Measurements from ENCODE around the gene TM2D3.

Gene TM2D3

DNA sequence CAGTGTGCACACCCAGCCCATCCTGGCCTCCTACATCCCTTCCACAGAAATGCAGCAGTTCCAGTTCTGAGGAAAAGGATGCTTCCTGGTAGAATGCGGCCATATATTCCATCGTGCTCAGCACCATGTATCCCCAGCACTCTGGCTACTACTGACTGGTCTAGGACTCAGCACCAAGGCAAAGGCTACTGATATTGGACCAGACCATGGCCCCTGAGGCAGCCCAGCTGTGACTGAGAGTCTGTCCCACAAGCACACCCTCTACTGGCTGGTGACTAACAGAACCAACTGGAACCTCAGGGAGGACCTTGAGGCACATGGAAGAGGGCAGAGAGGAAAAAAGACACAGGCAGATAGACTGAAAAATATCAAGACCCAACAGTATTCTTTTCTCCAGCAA is 42.1 kb upstream of the TM2D3 start:
- TF ChIP-seq EZH2phosphoT487 (IDR thresholded peaks at IDR 0.05; ENCODE audit: low read depth), result no peak
- TF ChIP-seq, protein P1, sequence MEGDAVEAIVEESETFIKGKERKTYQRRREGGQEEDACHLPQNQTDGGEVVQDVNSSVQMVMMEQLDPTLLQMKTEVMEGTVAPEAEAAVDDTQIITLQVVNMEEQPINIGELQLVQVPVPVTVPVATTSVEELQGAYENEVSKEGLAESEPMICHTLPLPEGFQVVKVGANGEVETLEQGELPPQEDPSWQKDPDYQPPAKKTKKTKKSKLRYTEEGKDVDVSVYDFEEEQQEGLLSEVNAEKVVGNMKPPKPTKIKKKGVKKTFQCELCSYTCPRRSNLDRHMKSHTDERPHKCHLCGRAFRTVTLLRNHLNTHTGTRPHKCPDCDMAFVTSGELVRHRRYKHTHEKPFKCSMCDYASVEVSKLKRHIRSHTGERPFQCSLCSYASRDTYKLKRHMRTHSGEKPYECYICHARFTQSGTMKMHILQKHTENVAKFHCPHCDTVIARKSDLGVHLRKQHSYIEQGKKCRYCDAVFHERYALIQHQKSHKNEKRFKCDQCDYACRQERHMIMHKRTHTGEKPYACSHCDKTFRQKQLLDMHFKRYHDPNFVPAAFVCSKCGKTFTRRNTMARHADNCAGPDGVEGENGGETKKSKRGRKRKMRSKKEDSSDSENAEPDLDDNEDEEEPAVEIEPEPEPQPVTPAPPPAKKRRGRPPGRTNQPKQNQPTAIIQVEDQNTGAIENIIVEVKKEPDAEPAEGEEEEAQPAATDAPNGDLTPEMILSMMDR (IDR thresholded peaks at IDR 0.05; ENCODE audit: low read depth, low read length), result no peak

DNA sequence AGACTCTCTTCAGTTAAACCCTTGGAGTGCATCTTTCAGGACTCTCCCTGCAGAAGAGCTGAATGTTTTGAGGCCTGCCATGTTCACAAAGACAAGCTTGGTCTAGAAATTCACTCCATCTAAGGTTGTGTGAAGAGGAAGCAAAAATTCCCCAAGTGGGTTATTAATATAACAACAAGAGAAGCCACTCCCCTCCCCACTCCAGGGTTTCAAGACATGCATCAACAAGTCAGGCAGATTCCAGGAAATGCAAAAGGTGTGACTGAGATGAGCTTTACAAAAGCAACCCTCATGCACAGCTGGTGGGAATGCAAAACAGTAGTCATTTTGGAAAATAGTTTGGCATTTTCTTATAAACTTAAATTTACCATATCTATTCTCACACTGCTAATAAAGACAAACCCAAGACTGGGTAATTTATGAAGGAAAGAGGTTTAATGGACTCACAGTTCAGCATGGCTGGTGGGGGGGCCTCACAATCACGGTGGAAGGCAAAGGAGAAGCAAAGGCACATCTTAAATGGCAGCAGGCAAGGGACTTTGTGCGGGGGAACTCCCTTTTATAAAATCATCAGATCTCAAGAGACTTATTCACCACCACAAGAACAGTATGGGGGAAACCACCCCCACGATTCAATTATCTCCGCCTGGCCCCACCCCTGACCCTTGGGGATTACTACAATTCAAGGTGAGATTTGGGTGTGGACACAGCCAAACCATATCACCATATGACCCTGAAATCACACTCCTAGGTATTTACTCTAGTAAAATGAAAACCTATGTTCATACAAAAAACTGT is 40.8 kb upstream of the TM2D3 start:
- Histone ChIP-seq H3K27ac (ENCODE audit: low read length) (no peak overlapping the region), H3K9ac (ENCODE audit: low read length) (no peak overlapping the region), H3K36me3 (replicated peaks; ENCODE audit: low read depth, low read length) (peaks cover 20% of the 10 kb centered on the region), H2AFZ (ENCODE audit: low read depth, low read length) (no peak overlapping the region), H3K4me2 (ENCODE audit: low read length) (no peak overlapping the region), H3K9me3 (ENCODE audit: insufficient read depth, low read length) (no peaks in the 10 kb centered on the region), H3K4me3 (ENCODE audit: low read length) (no peak overlapping the region), H3K27me3 (ENCODE audit: low read depth, low read length) (no peaks in the 10 kb centered on the region), H3K4me1 (ENCODE audit: low read length) (peaks cover 8% of the 10 kb centered on the region; the same call in 1 of the 2 replicates), H3K79me2 (ENCODE audit: low read length) (no peaks in the 10 kb centered on the region), H4K20me1 (ENCODE audit: insufficient read depth, low read length) (no peaks in the 10 kb centered on the region)
- no peak for TF ChIP-seq EZH2phosphoT487 (IDR thresholded peaks at IDR 0.05; ENCODE audit: low read depth)
- TF ChIP-seq, protein P1 (IDR thresholded peaks at IDR 0.05; ENCODE audit: low read depth, low read length), result no peak

More for the DNA sequence above, 42.1 kb upstream of the TM2D3 start:
- H2AFZ ChIP-seq (ENCODE audit: low read depth, low read length), result no peak overlapping the region
- H3K4me1 ChIP-seq (ENCODE audit: low read length), result peaks cover 8% of the 10 kb centered on the region; the same call in 1 of the 2 replicates
- no peaks in the 10 kb centered on the region for H4K20me1 ChIP-seq (ENCODE audit: insufficient read depth, low read length)
- no peaks in the 10 kb centered on the region for H3K79me2 ChIP-seq (ENCODE audit: low read length)
- H3K27ac ChIP-seq (ENCODE audit: low read length), result no peak overlapping the region
- H3K9ac ChIP-seq (ENCODE audit: low read length), result no peak overlapping the region
- no peak overlapping the region for H3K4me2 ChIP-seq (ENCODE audit: low read length)
- no peak overlapping the region for H3K4me3 ChIP-seq (ENCODE audit: low read length)
- H3K9me3 ChIP-seq (ENCODE audit: insufficient read depth, low read length), result no peaks in the 10 kb centered on the region
- peaks cover 29% of the 10 kb centered on the region for H3K36me3 ChIP-seq (replicated peaks; ENCODE audit: low read depth, low read length)
- no peaks in the 10 kb centered on the region for H3K27me3 ChIP-seq (ENCODE audit: low read depth, low read length)

- peaks cover 8% of the 10 kb centered on the region; the same call in 1 of the 2 replicates for H3K4me1 ChIP-seq (ENCODE audit: low read length)
- H3K9ac ChIP-seq (ENCODE audit: low read length), result no peak overlapping the region
- no peaks in the 10 kb centered on the region for H3K79me2 ChIP-seq (ENCODE audit: low read length)
- H3K27ac ChIP-seq (ENCODE audit: low read length), result no peak overlapping the region
- no peaks in the 10 kb centered on the region for H3K9me3 ChIP-seq (ENCODE audit: insufficient read depth, low read length)
- H3K4me3 ChIP-seq (ENCODE audit: low read length), result no peak overlapping the region
- H4K20me1 ChIP-seq (ENCODE audit: insufficient read depth, low read length), result no peaks in the 10 kb centered on the region
- H3K4me2 ChIP-seq (ENCODE audit: low read length), result no peak overlapping the region
- H3K27me3 ChIP-seq (ENCODE audit: low read depth, low read length), result no peaks in the 10 kb centered on the region
- peaks cover 14% of the 10 kb centered on the region for H3K36me3 ChIP-seq (replicated peaks; ENCODE audit: low read depth, low read length)
- H2AFZ ChIP-seq (ENCODE audit: low read depth, low read length), result no peak overlapping the region
- TF ChIP-seq, protein P1 (IDR thresholded peaks at IDR 0.05; ENCODE audit: low read depth, low read length), result no peak
- no peak for TF ChIP-seq EZH2phosphoT487 (IDR thresholded peaks at IDR 0.05; ENCODE audit: low read depth)
These were observed 37.7 kb upstream of the TM2D3 start for GRCh38 chr15:101689901-101690300.

DNA sequence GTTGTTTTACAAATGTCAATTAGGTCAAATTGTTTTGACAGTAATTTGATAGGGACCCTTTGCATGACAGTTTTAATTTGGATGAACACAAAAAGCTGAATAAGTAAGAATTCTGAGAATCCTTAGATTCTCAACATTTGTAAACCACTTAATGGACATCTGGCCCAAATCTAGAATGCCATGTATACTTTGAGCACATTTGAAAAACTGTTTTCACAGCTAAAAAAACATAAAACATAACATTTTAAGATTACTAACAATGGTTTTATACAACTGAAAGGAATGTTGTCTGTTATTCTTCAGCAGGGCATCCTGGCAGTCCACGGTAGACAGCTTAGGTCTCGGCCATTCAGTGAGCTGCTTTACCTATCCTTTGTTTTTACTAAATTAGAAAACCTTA is 34.5 kb upstream of the TM2D3 start:
- H3K9me3 ChIP-seq (ENCODE audit: insufficient read depth, low read length), result no peaks in the 10 kb centered on the region
- H3K4me3 ChIP-seq (ENCODE audit: low read length), result no peak overlapping the region
- TF ChIP-seq EZH2phosphoT487 (IDR thresholded peaks at IDR 0.05; ENCODE audit: low read depth), result no peak
- TF ChIP-seq, protein P1 (IDR thresholded peaks at IDR 0.05; ENCODE audit: low read depth, low read length), result no peak

More for the DNA sequence above, 34.5 kb upstream of the TM2D3 start:
- Histone ChIP-seq H3K27me3 (ENCODE audit: low read depth, low read length) (no peaks in the 10 kb centered on the region), H3K9ac (ENCODE audit: low read length) (no peak overlapping the region), H3K36me3 (replicated peaks; ENCODE audit: low read depth, low read length) (peaks cover 1% of the 10 kb centered on the region), H3K27ac (ENCODE audit: low read length) (no peak overlapping the region), H3K4me2 (ENCODE audit: low read length) (no peak overlapping the region), H2AFZ (ENCODE audit: low read depth, low read length) (no peak overlapping the region), H3K4me1 (ENCODE audit: low read length) (no peaks in the 10 kb centered on the region), H4K20me1 (ENCODE audit: insufficient read depth, low read length) (no peaks in the 10 kb centered on the region), H3K79me2 (ENCODE audit: low read length) (no peaks in the 10 kb centered on the region)
